Inferior parietal cortex (tissue), 1 donor: Measurements from ENCODE around the gene NAGA.
"Not testable (repeated sequence)": the region's sequence is repeated elsewhere in the genome, so short reads cannot be mapped to it uniquely, and the experiment has no call there.

Experiments used
- DNase-seq: peaks from one replicate; pipeline ENCODE4 v3.0.0-alpha.2; 2016; ENCODE audit errors: extremely low spot score

NAGA gene

DNA sequence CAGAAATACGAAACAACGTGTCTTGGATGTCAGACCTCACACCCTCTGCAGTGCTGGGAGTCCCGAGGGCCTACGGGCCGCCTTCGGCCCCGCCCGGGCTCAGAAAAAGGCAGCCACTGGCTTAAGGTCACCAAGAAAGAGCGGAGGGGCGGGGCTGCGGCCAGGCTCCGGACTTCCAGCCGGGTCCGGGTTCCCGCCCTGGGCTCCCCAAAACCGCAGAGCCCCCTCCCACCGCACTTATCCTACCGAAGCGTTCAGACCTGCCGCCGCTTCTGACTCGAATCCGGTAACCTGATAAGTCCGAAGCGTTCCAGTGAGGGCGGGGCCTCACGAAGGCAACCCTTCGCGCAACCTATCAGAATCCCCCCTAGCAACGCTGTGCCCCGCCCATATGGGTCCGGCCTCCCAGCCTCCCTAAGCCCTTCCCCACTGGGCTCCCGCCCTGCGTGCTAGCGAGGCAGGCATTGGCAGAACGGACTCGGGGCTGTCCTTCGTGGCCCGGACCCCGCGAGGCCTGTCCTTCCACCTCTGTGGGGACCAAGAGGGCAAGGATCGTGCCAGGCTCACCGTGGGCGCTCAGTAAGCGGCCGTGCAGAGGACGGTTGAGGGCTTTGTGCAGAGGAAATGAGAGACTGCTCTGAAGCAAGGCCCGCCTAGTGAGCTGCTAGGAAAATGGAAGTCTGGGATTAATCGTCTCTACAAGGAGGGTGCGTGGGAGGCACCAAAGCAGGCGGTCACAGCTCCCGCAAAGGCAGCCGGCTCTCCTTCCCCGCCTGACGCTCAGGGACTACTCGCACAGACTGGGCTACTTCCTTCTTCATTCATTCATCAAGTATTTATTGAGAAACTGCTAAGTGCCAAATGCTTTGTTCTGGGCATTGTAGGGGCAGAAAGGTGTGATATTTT is at the start of gene NAGA:
TSS of gene NAGA (minus strand) at position 296 of the 906 bp plus-strand sequence. CDS start 515 bp downstream, outside the sequence.
- DNase-seq = peak; percentile 91

DNA sequence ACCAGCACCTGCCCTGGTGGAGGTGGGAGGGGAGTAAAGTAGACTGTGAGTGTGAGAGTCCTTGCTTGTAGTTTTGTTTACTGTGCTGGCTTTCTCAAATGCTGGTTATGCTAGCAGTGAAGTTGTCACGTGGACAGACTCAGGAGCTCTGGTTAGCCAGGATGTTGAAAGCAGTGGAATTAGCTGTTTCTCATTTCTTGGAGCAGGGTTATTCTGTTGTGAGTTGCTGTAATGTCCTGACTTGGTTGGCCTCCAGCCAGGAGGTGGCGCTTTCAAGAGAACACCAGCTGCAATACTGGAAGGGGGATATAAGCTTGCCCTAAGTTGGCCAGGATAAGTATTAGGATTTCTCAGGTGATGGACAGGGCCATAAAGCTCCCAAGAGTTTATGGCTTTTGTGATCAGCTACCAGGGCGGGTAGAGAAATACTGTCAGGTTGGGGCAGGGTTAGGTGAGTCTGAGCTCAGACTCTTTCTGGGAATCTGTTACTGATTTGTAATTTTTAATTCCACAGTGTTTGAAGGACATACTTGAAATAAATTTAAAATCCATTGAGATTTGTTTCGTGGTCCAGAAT is 46.3 kb upstream of the NAGA start:
- no peak for DNase-seq

DNA sequence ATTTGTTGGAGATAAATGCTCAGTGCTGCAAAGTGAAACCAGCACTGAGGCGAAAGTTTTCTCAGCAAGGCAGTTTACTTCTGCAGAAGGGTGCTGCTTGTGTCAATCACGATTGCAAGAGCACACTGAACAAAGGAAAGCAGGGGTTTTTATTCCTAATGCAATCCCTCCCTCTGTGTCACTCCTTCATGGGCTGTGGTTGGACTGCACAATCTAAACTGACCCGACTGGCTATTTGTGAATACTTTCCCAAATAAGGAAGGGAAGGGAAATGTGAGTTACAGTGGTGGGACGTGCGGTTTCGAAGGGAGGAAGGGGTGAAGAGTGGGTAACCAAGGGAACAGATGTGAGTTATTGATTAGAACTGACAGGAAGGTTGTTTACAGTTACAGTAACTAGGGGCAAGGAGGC is 44.8 kb upstream of the NAGA start:
- DNase-seq = not testable (repeated sequence)

DNA sequence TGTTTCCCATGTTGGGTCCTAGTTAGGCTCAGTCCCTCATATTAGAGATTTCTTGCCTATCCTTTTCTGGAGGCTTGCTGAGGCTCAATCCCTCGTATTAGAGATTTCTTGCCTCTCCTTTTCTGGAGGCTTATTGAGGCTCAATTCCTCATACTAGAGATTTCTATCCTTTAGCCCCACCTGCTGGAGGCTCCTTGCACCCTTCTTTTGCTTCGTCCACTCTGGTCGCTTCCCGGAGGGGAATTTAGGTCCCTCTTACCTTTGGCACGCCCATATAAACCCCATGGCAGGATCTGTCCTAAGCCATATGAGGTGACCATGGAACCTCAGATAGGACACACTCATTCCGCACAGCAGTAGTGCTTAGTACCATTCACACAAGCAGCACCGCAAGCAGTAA is 44.1 kb upstream of the NAGA start:
- DNase-seq = peak; percentile 22

DNA sequence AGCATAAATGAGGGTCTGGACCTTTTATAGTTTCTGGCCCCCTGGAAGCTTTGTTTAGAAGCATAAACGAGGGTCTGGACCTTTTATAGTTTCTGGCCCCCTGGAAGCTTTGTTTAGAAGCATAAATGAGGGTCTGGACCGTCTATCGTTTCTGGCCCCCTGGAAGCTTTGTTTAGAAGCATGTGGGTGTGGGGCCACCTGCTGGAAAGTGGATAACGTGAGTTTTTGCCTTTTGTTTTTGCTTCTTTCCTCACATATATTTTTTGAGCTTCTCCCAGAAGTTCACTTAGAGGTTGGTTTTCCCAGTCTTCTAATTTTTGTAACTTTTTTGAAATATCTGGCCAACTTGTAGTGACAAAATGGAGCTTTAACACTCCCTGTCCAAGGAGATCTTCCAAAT is 42.2 kb upstream of the NAGA start:
- not testable (repeated sequence) for DNase-seq

DNA sequence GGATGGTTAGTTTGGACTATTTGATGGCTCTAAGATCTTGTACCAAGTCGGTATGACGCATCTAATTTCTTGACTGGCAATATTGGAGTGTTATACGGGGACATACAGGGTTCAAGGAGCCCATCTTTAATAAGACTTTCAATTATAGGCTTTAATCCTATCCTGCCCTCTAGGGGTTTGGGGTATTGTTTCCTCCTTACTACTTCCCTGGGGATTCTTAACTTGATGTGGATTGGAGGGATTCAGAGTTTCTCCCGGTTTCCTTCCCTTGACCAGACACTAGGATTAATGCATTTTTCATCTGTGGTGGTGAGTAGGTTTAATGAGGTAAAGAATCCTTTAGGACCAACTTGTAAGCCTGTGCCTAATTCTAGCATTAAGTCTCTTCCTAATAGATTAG is 41.2 kb upstream of the NAGA start:
- no peak for DNase-seq

DNA sequence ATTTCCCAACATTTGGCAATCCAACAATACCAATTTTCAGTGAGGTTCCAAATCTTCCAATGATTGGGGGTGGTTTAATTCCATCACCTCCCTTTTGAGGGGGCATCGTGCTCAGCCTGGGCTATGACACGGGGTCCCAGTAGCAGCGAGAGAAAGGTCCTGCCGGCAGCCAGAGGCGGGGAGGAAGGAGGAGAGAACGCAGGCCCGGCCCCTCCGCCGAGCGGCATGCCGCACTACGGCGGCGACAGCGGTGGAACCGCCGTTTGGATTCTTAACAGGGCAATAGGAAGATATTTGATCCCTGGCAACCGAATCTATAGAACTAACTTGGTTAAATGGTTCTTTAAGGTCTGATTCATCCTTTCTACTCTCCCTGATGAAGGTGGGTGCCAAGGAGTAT is 38.2 kb upstream of the NAGA start:
- no peak for DNase-seq

DNA sequence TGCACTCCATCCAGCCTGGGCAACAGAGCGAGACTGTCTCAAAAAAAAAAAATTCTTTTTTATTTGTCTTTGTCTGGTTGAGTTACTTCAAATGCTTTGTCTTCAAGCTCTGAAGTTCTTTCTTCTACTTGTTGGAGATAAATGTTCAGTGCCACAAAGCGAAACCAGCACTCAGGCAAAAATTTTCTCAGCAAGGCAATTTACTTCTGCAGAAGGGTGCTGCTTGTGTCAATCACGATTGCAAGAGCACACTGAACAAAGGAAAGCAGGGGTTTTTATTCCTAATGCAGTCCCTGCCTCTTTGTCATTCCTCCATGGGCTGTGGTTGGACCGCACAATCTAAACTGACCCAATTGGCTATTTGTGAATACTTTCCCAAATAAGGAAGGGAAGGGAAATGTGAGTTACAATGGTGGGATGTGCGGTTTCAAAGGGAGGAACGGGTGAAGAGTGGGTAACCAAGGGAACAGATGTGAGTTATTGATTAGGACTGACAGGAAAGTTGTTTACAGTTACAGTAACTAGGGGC is 33.8 kb upstream of the NAGA start:
- not testable (repeated sequence) for DNase-seq

DNA sequence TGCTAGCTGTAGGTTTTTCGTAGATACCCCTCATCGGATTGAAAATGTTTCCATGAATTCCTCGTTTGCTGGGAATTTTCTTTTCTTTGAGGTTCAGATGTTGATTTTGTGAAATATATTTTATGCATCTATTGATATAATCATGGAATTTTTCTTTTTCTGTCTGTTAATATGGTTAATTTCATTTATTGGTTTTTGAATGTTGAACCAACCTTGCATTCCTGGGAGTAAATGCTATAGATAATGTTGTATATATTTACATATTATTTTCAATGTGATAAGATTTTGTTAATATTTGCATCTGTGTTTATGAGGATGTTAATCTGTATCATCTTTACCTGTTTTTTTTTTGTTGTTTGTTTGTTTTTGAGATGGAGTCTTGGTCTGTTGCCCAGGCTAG is 30.6 kb upstream of the NAGA start:
- DNase-seq = no peak

DNA sequence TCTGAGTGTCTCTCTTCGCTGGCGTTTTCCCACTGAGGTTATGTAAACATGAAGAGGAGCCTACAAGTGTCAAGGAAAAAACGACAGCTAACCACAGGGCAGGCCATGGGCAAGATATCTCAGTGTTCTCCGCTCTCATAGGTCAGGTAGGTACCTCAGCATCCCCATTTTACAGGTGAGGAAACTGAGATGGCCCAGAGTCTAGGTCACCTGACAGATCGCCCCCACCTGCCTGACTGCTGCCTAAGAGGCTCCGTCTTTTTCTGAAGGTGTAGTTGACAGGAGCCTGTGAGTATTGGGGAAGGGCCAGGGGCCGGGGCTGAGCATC is 20.8 kb upstream of the NAGA start:
- DNase-seq = no peak

DNA sequence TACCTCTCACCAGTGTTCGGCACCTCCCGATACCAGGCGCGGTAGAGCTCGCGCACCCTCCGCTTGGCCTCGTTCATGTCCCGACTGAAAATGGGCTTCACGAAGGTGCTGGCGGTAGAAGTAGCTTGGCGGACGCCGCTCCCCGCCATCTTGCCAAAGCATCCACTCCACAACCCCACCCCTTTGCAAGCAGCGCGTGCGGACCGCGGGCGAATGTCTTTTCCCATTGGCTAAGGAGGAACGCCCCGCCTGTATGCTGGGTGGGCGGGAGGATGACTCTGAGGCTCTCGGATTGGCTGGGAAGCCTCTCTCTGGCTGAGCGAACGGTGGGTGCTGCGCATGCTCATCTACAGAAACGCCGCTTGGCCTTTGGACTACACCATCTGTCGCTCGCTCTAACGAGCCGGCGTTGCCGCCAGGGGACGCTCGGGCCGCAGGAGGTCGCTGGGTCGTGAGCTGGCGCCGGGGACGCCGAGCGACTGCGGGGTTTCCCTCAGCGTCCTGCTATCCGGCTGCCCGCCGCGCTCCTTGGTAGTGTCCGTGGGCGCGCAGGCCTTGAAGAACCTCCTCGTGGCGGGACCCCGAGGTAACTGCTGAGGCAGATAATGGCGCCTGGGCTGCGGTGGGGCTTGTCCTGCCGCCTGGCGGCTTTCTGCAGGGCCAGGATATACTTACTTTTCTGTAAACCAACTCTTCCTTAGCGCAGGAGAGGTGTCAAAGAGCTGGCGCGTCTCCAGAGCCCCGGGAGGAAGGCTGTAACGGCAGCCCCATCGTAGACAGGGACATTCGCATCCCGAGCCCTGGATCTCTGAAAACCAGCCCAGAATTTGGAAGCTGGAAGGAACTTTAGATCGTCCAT is 20.2 kb upstream of the NAGA start, which contains the start of gene NDUFA6:
TSS of gene NDUFA6 (minus strand) at position 177 of the 859 bp plus-strand sequence. CDS start at position 149, 28 bp downstream.
- DNase-seq = peak; percentile 99

DNA sequence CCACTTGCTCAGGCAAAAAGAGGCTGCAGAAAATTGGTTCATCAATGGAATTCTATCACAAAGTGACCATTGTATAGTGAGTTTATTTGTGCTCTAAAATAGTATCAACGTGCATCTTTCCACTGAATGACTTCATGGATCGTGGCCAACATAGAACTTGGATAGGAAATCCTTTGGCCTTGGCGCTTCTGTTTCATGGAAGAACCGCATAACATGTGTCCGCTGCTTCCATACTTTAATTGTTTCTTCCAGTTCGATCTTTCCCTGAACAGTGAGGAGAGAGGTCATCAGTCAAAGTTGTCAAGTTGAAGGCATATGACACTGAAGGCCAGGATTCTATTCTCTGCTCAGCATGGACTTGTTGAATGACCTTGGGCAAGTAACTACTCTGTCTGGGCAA is 15.4 kb upstream of the NAGA start:
- DNase-seq = no peak

DNA sequence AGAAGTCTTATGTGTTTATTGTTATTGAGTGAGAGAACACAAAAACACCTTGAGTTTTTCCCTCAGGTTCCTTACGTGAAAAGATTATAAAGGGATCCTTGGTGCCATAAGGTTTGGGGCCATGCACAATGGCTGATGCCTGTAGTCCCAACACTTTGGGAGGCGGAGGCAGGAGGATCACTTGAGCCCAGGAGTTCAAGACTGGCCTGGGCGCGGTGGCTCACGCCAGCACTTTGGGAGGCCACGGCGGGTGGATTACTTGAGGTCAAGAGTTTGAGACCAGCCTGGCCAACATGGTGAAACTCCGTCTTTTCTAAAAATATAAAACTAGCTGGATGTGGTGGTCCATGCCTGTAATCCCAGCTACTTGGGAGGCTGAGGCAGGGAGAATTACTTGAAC is 14.3 kb upstream of the NAGA start:
- DNase-seq = no peak

DNA sequence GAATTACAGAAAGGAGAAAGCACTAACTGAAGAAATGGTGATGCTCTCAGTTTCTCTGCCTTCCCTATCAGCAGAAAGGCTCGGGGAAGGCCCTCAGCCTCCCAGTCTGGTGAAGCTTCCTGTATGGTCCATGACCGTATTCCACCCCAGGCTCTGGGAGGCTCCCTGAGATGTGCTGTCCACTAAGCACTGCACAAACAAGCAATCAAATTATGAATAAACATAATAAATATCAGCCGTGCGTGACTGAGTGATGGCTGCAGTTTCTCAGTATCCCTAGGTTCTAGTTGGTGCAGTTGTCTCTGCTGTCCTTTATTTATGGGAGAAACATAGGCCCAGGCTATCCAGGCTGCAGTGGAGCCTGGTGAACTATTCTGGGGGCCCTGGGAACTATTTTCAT is 12.5 kb upstream of the NAGA start:
- DNase-seq = no peak

DNA sequence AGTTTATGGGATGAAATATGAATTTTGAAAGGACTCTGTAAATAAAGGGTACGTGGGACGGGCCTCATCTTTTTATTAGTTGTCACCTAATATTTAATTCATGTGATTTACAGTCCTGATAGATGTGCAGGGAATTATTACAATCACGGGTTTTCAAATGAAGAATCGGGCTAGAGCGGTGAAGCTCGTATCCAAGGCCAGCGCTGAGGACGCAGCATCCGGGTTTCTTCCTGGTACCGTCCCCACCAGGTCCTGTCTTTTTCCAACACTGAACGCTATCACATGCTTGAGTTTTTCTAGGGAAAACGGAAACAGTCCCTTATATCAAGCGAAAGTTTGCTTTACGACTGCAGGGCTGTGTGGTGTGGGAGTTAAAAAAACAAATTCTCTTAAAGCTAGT is 9.7 kb upstream of the NAGA start:
- DNase-seq = peak; percentile 73

DNA sequence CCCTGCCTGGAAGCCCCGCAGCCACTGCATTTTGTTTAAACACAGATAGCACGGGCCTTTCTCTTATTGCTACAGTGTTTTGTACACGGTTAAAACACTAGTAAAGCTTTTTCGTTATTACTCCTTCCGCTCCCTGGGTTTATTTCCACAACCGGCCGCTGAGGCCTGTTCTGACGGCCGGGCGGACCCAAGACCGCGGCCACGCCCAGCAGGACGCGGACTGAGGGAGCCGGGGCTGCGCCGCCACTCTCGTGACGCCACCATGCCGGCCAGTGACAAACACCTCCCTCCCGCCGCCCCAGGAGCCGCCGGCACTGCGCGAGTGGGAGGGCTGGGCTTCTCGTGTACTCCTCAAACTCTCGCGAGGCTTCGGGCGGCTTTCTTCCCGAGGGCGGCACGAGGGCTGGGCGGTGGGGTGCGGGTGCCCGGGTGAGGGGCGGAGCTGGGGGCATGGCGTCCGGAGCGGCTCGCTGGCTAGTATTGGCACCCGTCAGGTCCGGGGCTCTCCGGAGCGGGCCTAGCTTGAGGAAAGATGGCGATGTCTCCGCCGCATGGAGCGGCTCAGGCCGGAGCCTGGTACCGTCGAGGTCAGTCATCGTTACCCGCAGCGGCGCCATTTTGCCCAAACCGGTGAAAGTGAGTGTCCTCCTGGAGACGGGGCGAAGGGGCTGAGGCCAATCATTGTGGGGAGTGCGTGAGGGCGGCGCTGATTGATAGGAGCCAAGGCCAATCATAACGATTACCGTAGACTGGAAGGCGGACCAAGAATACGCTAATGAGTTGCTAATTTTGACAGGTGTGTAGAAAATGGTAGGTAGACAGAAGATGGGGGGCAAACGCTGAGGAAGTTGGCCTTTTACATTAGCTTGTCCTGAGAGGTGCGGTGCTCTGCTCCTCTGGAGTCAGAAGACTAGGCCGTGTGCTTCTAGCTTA is 9.0 kb upstream of the NAGA start, which contains the start of gene SMDT1:
TSS of gene SMDT1 (plus strand) at position 382 of the 933 bp plus-strand sequence. CDS start at position 451, 69 bp downstream.
- DNase-seq = peak; percentile 98

DNA sequence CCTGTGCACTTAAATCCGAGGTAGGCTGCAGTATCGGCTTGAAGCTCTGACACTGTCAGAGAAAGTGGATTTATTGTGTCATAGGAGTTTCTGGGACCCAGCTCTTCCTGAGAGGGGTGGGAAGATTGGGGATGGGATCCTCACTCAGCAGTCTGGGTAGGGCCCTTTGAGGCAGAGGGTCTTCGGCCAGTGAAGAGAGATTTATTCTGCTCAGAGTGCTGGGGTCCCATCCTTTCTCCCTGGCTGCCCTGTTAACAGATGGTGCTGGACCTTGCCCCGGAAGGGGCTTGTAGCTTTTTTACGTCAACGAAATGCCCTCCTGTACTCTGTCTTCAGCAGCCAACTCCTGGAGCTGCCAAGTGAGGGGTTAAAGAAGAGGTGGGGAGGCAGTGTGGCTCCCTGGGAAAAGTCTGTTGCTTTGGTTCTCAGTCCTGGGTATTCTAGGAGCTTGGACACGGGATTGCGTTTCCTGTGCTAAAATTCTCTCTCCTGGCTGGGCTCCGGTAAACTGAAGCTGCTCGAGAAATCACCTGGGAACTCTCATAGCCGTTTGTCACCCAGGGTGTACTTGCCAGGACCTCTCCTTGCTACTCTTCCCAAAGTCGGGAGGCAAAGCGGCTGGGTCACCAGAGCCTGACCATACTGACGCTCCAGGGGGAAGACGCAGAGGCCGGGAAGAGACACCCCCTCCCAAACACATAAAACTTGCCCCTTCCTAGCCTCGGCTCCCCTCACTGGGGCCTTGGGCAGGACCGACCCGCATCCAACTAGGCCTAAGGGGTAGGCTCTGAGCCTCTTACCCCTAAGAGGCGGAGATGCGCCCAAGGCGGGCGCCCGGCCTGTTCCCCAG is 8.1 kb upstream of the NAGA start:
- no peak for DNase-seq

DNA sequence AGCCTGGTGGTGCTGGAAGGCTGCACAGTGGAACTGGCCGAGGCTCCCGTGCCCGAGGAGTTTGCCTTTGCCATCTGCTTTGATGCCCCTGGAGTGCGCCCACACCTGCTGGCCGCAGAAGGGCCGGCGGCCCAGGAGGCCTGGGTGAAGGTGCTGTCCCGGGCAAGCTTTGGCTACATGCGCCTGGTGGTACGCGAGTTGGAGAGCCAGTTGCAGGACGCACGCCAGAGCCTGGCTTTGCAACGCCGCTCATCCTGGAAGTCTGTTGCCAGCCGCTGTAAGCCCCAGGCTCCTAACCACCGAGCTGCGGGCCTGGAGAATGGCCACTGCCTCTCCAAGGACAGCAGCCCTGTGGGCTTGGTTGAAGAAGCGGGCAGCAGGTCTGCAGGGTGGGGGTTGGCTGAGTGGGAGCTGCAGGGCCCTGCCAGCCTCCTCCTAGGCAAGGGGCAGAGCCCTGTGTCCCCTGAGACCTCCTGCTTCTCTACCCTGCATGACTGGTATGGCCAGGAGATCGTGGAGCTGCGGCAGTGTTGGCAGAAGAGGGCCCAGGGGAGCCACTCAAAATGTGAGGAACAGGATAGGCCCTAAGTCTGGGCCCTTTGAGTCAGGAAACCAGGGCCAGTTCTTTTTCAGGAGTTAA is 7.0 kb upstream of the NAGA start:
- DNase-seq = no peak

DNA sequence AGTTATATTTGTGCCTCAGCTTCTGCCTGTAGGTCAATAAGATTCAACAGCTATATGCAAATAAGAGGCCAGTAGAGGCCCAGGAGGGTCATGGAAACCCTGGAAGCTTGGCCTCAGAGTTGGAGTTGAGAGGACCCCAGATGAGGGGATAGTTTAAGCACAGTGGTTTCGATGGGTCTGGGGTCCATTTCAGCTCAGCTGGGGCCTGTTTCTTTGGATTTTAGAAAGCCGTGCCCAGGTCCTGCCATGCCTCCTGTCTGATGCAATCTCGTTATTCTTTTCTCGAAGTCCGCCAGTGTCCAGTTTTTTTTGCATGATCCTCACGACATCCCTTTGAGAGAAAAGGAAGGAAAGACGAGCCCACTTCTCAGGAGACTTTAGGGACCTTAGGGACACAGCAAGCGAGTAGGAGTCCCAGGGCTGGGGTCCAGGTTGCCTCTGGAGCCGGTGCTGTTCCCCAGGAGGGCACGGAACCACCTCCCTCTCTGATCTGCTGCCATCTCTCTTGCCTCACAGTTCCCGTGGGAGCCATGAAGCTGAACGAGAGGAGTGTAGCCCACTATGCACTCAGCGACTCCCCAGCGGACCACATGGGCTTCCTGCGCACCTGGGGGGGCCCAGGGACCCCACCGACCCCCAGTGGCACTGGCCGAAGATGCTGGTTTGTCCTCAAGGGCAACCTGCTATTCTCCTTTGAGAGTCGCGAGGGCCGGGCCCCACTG is 6.3 kb upstream of the NAGA start:
- no peak for DNase-seq
